HEK293 (cell line): ENCODE results near the gene MRPL54.

Experiments
- CTCF ChIA-PET: fragments of 350-600 bp; formaldehyde crosslinking; extraction: SDS; loops from one replicate; lab custom pipeline; 2021; ENCODE audit warnings: antibody characterized with exemption; lab: Yijun Ruan, JAX
- POLR2A ChIA-PET: fragments of 300-600 bp; formaldehyde crosslinking; extraction: SDS; loops from one replicate; lab custom pipeline; 2020; ENCODE audit warnings: antibody characterized with exemption, inconsistent platforms; lab: Yijun Ruan, JAX
- H3K27ac ChIP-seq: fragments of 200-500 bp; sonication (Bioruptor generic); 2 replicates; pipeline ENCODE4 v1.5.1; 2014; ENCODE audit warnings: low read depth, low read length, control low read depth, inconsistent platforms; ENCODE audit errors: extremely low read depth
- H3K36me3 ChIP-seq, 2 experiments: fragments of 200-500 bp in 1 of 2; sonication (Bioruptor generic) in 1 of 2; 1 replicate in 1 of 2; 2 replicates in 1 of 2; pipeline ENCODE4 v1.5.1; 2014 to 2017; ENCODE audit warnings: inconsistent platforms in 2 of 2, low read length in 2 of 2; ENCODE audit not compliant: control insufficient read depth in 2 of 2, insufficient read depth in 1 of 2
- H3K4me1 ChIP-seq: fragments of 200-500 bp; sonication (Bioruptor generic); 2 replicates; pipeline ENCODE4 v1.5.1; 2014; ENCODE audit warnings: mild to moderate bottlenecking, low read length, inconsistent platforms; ENCODE audit not compliant: control insufficient read depth, insufficient read depth
- H3K4me3 ChIP-seq: 2 replicates; pipeline ENCODE4 v1.5.1; 2011; ENCODE audit warnings: low read depth, mild to moderate bottlenecking, control low read depth, low read length, moderate library complexity
- H3K9me3 ChIP-seq: fragments of 200-500 bp; sonication (Bioruptor generic); 2 replicates; pipeline ENCODE4 v1.5.1; 2014; ENCODE audit warnings: low read depth, low read length, inconsistent platforms; ENCODE audit not compliant: control insufficient read depth, insufficient read depth
- MZF1 ChIP-seq: fragments of 450-650 bp; formaldehyde crosslinking; IDR thresholded peaks from 2 replicates; pipeline ENCODE4 v1.5.1; 2017; ENCODE audit warnings: missing biosample characterization, missing genetic modification characterization, borderline replicate concordance
- PATZ1 ChIP-seq: fragments of 450-650 bp; formaldehyde crosslinking; IDR thresholded peaks from 2 replicates; pipeline ENCODE4 v1.5.1; 2016; ENCODE audit warnings: missing biosample characterization, missing genetic modification characterization
- PBX3 ChIP-seq: sonication (generic); formaldehyde crosslinking; IDR thresholded peaks from 2 replicates; pipeline ENCODE4 v1.8.1; 2022; ENCODE audit warnings: mild to moderate bottlenecking, moderate library complexity, missing genetic modification reagents
- PRDM10 ChIP-seq: fragments of 450-650 bp; formaldehyde crosslinking; IDR thresholded peaks from 2 replicates; pipeline ENCODE4 v1.5.1; 2016; ENCODE audit warnings: missing biosample characterization, missing genetic modification characterization
- PRDM6 ChIP-seq: fragments of 450-650 bp; formaldehyde crosslinking; IDR thresholded peaks from 2 replicates; pipeline ENCODE4 v1.5.1; 2017; ENCODE audit warnings: missing biosample characterization, missing genetic modification characterization
- ZBTB17 ChIP-seq: fragments of 450-650 bp; formaldehyde crosslinking; IDR thresholded peaks from 2 replicates; pipeline ENCODE4 v1.5.1; 2016; ENCODE audit warnings: missing biosample characterization, missing genetic modification characterization
- ZBTB20 ChIP-seq: fragments of 450-650 bp; formaldehyde crosslinking; IDR thresholded peaks from 2 replicates; pipeline ENCODE4 v1.5.1; 2016; ENCODE audit warnings: missing biosample characterization, missing genetic modification characterization
- ZBTB44 ChIP-seq: fragments of 450-650 bp; IDR thresholded peaks from 2 replicates; pipeline ENCODE4 v1.5.1; 2018; ENCODE audit warnings: missing biosample characterization, mild to moderate bottlenecking, missing genetic modification characterization
- ZNF184 ChIP-seq: fragments of 450-650 bp; IDR thresholded peaks from 2 replicates; pipeline ENCODE4 v1.5.1; 2018; ENCODE audit warnings: missing biosample characterization, mild to moderate bottlenecking, missing genetic modification characterization
- ZNF211 ChIP-seq: fragments of 450-650 bp; formaldehyde crosslinking; IDR thresholded peaks from 2 replicates; pipeline ENCODE4 v1.5.1; 2016; ENCODE audit warnings: low read depth, missing biosample characterization, missing genetic modification characterization
- ZNF223 ChIP-seq: fragments of 450-650 bp; formaldehyde crosslinking; IDR thresholded peaks from 2 replicates; pipeline ENCODE4 v1.5.1; 2016; ENCODE audit warnings: missing biosample characterization, missing genetic modification characterization
- ZNF23 ChIP-seq: fragments of 450-650 bp; formaldehyde crosslinking; IDR thresholded peaks from 2 replicates; pipeline ENCODE4 v1.5.1; 2016; ENCODE audit warnings: missing biosample characterization, missing genetic modification characterization, borderline replicate concordance
- ZNF239 ChIP-seq: fragments of 450-650 bp; formaldehyde crosslinking; IDR thresholded peaks from 2 replicates; pipeline ENCODE4 v1.5.1; 2016; ENCODE audit warnings: missing biosample characterization, missing genetic modification characterization
- ZNF394 ChIP-seq: fragments of 450-650 bp; formaldehyde crosslinking; IDR thresholded peaks from 2 replicates; pipeline ENCODE4 v1.5.1; 2016; ENCODE audit warnings: missing biosample characterization, missing genetic modification characterization, mild to moderate bottlenecking, moderate library complexity, borderline replicate concordance
- ZNF548 ChIP-seq: fragments of 450-650 bp; formaldehyde crosslinking; IDR thresholded peaks from 2 replicates; pipeline ENCODE4 v1.5.1; 2016; ENCODE audit warnings: missing biosample characterization, missing genetic modification characterization
- ZNF561 ChIP-seq: fragments of 450-650 bp; IDR thresholded peaks from 2 replicates; pipeline ENCODE4 v1.5.1; 2018; ENCODE audit warnings: missing biosample characterization, missing genetic modification characterization, borderline replicate concordance
- ZNF677 ChIP-seq: fragments of 450-650 bp; IDR thresholded peaks from 2 replicates; pipeline ENCODE4 v1.5.0; 2018; ENCODE audit warnings: missing biosample characterization, mild to moderate bottlenecking, missing genetic modification characterization, moderate library complexity
- ZNF785 ChIP-seq: fragments of 450-650 bp; formaldehyde crosslinking; IDR thresholded peaks from 2 replicates; pipeline ENCODE4 v1.5.1; 2016; ENCODE audit warnings: missing biosample characterization, missing genetic modification characterization
- ZSCAN18 ChIP-seq: fragments of 450-650 bp; formaldehyde crosslinking; IDR thresholded peaks from 2 replicates; pipeline ENCODE4 v1.5.1; 2016; ENCODE audit warnings: missing biosample characterization, missing genetic modification characterization

The MRPL54 gene

GRCh38 chr19:3813473-3814392 is 51.3 kb downstream of the MRPL54 start:
- CTCF ChIA-PET: interaction anchor here (1.0 to 2.9 kb wide), 2 partner anchors 8 to 327 kb away, joined by 3 to 15 read pairs; no protein-coding TSS in a partner anchor
- Histone ChIP-seq H3K4me3 (no peak overlapping the region), H3K9me3 (no peaks in the 10 kb centered on the region), H3K36me3 (no peaks in the 10 kb centered on the region), H3K27ac (no peak overlapping the region), H3K4me1 (no peaks in the 10 kb centered on the region)
- POLR2A ChIA-PET: interaction anchor here (0.5 to 1.1 kb wide), 2 partner anchors 123 to 535 kb away, joined by 3 read pairs; no protein-coding TSS in a partner anchor
- TF ChIP-seq ZNF785: no peak
- TF ChIP-seq ZNF211 (tag by site-specific recombination): no peak
- no peak for TF ChIP-seq ZNF223 (tag by site-specific recombination)
- TF ChIP-seq MZF1 (tag by site-specific recombination): no peak
- no peak for TF ChIP-seq PRDM6 (tag by site-specific recombination)
- TF ChIP-seq PRDM10: no peak
- no peak for TF ChIP-seq ZNF184
- no peak for TF ChIP-seq ZSCAN18 (tag by site-specific recombination)
- no peak for TF ChIP-seq ZNF394 (tag by site-specific recombination)
- TF ChIP-seq PBX3: no peak
- TF ChIP-seq ZNF677: no peak
- TF ChIP-seq ZNF561: no peak
- no peak for TF ChIP-seq ZNF239 (tag by site-specific recombination)
- no peak for TF ChIP-seq ZBTB44 (tag by site-specific recombination)

GRCh38 chr19:3814648-3815047 is 52.2 kb downstream of the MRPL54 start:
- H3K4me1 ChIP-seq: no peaks in the 10 kb centered on the region
- H3K27ac ChIP-seq: no peak overlapping the region
- H3K4me3 ChIP-seq: no peak overlapping the region
- no peaks in the 10 kb centered on the region for H3K9me3 ChIP-seq
- CTCF ChIA-PET: no interaction called here
- H3K36me3 ChIP-seq: no peaks in the 10 kb centered on the region
- POLR2A ChIA-PET: no interaction called here
- no peak for TF ChIP-seq ZNF548 (tag by site-specific recombination)
- no peak for TF ChIP-seq PATZ1 (tag by site-specific recombination)
- TF ChIP-seq ZBTB20 (tag by site-specific recombination): no peak
- TF ChIP-seq ZNF23 (tag by site-specific recombination): no peak
- no peak for TF ChIP-seq ZBTB17 (tag by site-specific recombination)
